ENCODE results near the gene STARD5.

STARD5 gene

GRCh38 chr15:81312790-81313543 is 11.0 kb downstream of the STARD5 start:
- peak; percentile 46 to 92 for DNase-seq (ENCODE audit: low read depth in 1 of 2, low spot score in 1 of 2)
- no peaks in the 10 kb centered on the region for H3K27me3 ChIP-seq (ENCODE audit: insufficient read depth, poor library complexity, severe bottlenecking)
- no peak for TF ChIP-seq GABPA (IDR thresholded peaks at IDR 0.05; ENCODE audit: low read depth)
- no peak for TF ChIP-seq CTCF (IDR thresholded peaks at IDR 0.05; ENCODE audit: insufficient read depth, low read length)
- TF ChIP-seq, protein P1, sequence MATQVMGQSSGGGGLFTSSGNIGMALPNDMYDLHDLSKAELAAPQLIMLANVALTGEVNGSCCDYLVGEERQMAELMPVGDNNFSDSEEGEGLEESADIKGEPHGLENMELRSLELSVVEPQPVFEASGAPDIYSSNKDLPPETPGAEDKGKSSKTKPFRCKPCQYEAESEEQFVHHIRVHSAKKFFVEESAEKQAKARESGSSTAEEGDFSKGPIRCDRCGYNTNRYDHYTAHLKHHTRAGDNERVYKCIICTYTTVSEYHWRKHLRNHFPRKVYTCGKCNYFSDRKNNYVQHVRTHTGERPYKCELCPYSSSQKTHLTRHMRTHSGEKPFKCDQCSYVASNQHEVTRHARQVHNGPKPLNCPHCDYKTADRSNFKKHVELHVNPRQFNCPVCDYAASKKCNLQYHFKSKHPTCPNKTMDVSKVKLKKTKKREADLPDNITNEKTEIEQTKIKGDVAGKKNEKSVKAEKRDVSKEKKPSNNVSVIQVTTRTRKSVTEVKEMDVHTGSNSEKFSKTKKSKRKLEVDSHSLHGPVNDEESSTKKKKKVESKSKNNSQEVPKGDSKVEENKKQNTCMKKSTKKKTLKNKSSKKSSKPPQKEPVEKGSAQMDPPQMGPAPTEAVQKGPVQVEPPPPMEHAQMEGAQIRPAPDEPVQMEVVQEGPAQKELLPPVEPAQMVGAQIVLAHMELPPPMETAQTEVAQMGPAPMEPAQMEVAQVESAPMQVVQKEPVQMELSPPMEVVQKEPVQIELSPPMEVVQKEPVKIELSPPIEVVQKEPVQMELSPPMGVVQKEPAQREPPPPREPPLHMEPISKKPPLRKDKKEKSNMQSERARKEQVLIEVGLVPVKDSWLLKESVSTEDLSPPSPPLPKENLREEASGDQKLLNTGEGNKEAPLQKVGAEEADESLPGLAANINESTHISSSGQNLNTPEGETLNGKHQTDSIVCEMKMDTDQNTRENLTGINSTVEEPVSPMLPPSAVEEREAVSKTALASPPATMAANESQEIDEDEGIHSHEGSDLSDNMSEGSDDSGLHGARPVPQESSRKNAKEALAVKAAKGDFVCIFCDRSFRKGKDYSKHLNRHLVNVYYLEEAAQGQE (IDR thresholded peaks at IDR 0.05; ENCODE audit: insufficient replicate concordance, low read depth) = no peak
- no peak for TF ChIP-seq POLR2AphosphoS5 (IDR thresholded peaks at IDR 0.05; ENCODE audit: low read depth)
- H3K27ac ChIP-seq (replicated peaks) = peak overlapping the region; percentile 80
- no peak overlapping the region for H3K4me3 ChIP-seq (replicated peaks; ENCODE audit: insufficient read depth, low read length)

- TF ChIP-seq, protein P1 (IDR thresholded peaks at IDR 0.05; ENCODE audit: insufficient replicate concordance, low read depth) = no peak
- TF ChIP-seq POLR2AphosphoS5 (IDR thresholded peaks at IDR 0.05; ENCODE audit: low read depth) (peak; percentile 16; the same call in 1 of the 2 replicates), SPI1 (IDR thresholded peaks at IDR 0.05; ENCODE audit: borderline replicate concordance, low read depth) (peak; percentile 47; the same call in 1 of the 2 replicates)
- no peak overlapping the region for H3K4me3 ChIP-seq (replicated peaks; ENCODE audit: insufficient read depth, low read length)
- H3K27me3 ChIP-seq (ENCODE audit: insufficient read depth, poor library complexity, severe bottlenecking) = no peaks in the 10 kb centered on the region
- peak in 1 of 2 experiments; percentile 85 for DNase-seq (ENCODE audit: low read depth in 1 of 2, low spot score in 1 of 2)
- peak overlapping the region; percentile 80 for H3K27ac ChIP-seq (replicated peaks)
Measured at GRCh38 chr15:81311752-81312464, 12.0 kb downstream of the STARD5 start.

GRCh38 chr15:81310480-81310879 is 13.5 kb downstream of the STARD5 start:
- Histone ChIP-seq H3K27ac (replicated peaks) (no peak overlapping the region; the same call in 1 of the 2 replicates), H3K27me3 (ENCODE audit: insufficient read depth, poor library complexity, severe bottlenecking) (no peaks in the 10 kb centered on the region), H3K4me3 (replicated peaks; ENCODE audit: insufficient read depth, low read length) (no peak overlapping the region)
- TF ChIP-seq, protein P1 (IDR thresholded peaks at IDR 0.05; ENCODE audit: insufficient replicate concordance, low read depth) = no peak
- no peak for TF ChIP-seq POLR2AphosphoS5 (IDR thresholded peaks at IDR 0.05; ENCODE audit: low read depth)
- no peak for TF ChIP-seq SPI1 (IDR thresholded peaks at IDR 0.05; ENCODE audit: borderline replicate concordance, low read depth)
- no peak for TF ChIP-seq CTCF (IDR thresholded peaks at IDR 0.05; ENCODE audit: insufficient read depth, low read length)
- TF ChIP-seq GABPA (IDR thresholded peaks at IDR 0.05; ENCODE audit: low read depth) = no peak
- no peak for DNase-seq (ENCODE audit: low read depth in 1 of 2, low spot score in 1 of 2)

Measured in HL-60 (cell line).